Left ventricle myocardium inferior (tissue), 1 donor: ENCODE results near the gene WBP2NL. TPM values are rescaled to one million over a fixed set of nuclear protein-coding genes. Genes with fewer than 3 reads are reported as not detected.

Experiments used
- DNase-seq: peaks from one replicate; pipeline ENCODE4 v3.0.0-alpha.2; 2020
- H3K27ac ChIP-seq: fragments of 200-600 bp; replicated peaks from 2 replicates; pipeline ENCODE4 v1.8.0; 2021
- H3K27me3 ChIP-seq: fragments of 200-600 bp; 2 replicates; pipeline ENCODE4 v1.8.0; 2021; ENCODE audit warnings: low read depth
- H3K36me3 ChIP-seq: fragments of 200-600 bp; 2 replicates; pipeline ENCODE4 v1.8.0; 2021
- H3K4me1 ChIP-seq: fragments of 200-600 bp; 2 replicates; pipeline ENCODE4 v1.8.0; 2021
- H3K4me3 ChIP-seq: fragments of 200-600 bp; 2 replicates; pipeline ENCODE4 v1.8.0; 2021; ENCODE audit warnings: mild to moderate bottlenecking, moderate library complexity
- H3K9me3 ChIP-seq: fragments of 200-600 bp; replicated peaks from 2 replicates; pipeline ENCODE4 v1.8.0; 2021
- intact Hi-C: fragments of 100-400 bp; cut with micrococcal nuclease; formaldehyde crosslinking; loops from one replicate; pipeline ENCODE4 v1.11.0; 2022
- total RNA-seq: library from RNA; stranded (reverse); fragmentation: NEBNext Ultra II Directional; extraction: Animal tissue kit (Norgen Biotek cat#: 25700); gene quantifications from one replicate; pipeline ENCODE4 v1.2.1, GENCODE V29; 2021
- TF ChIP-seq, protein P1 (sequence below): fragments of 200-600 bp; IDR thresholded peaks from 2 replicates; pipeline ENCODE4 v1.8.0; 2021; ENCODE audit warnings: antibody characterized with exemption, mild to moderate bottlenecking, borderline replicate concordance
- donor health status: DM: no; HTN: yes; CAD: no; lungs with severe emphysema.

WBP2NL gene
- total RNA-seq, 1 donor from 2014 or later: 0.22 TPM

DNA sequence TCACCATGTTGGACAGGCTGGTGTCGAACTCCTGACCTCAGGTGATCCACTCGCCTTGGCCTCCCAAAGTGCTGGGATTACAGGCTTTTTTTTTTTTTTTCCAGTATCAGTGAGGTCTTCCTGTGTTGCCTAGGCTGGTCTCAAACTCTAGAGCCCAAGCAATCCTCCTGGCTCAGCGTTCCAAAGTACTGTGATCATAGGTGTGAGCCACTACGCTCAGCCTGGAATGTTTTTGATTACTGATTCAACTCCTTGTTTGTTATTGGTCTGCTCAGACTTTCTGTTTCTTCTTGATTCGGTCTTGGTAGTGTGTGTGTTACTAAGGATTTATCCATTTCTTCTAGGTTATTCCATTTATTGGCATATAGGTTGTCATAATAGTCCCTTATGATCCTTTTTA lies 40.7 kb downstream of the WBP2NL start:
- peaks cover 18% of the 10 kb centered on the region for H3K9me3 ChIP-seq
- no peak overlapping the region for H3K4me3 ChIP-seq
- no peak overlapping the region for H3K27ac ChIP-seq
- DNase-seq: no peak
- no peaks in the 10 kb centered on the region for H3K27me3 ChIP-seq
- TF ChIP-seq, protein P1, sequence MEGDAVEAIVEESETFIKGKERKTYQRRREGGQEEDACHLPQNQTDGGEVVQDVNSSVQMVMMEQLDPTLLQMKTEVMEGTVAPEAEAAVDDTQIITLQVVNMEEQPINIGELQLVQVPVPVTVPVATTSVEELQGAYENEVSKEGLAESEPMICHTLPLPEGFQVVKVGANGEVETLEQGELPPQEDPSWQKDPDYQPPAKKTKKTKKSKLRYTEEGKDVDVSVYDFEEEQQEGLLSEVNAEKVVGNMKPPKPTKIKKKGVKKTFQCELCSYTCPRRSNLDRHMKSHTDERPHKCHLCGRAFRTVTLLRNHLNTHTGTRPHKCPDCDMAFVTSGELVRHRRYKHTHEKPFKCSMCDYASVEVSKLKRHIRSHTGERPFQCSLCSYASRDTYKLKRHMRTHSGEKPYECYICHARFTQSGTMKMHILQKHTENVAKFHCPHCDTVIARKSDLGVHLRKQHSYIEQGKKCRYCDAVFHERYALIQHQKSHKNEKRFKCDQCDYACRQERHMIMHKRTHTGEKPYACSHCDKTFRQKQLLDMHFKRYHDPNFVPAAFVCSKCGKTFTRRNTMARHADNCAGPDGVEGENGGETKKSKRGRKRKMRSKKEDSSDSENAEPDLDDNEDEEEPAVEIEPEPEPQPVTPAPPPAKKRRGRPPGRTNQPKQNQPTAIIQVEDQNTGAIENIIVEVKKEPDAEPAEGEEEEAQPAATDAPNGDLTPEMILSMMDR: no peak
- no peaks in the 10 kb centered on the region for H3K4me1 ChIP-seq
- no peaks in the 10 kb centered on the region for H3K36me3 ChIP-seq
- intact Hi-C loops: no loop called here

DNA sequence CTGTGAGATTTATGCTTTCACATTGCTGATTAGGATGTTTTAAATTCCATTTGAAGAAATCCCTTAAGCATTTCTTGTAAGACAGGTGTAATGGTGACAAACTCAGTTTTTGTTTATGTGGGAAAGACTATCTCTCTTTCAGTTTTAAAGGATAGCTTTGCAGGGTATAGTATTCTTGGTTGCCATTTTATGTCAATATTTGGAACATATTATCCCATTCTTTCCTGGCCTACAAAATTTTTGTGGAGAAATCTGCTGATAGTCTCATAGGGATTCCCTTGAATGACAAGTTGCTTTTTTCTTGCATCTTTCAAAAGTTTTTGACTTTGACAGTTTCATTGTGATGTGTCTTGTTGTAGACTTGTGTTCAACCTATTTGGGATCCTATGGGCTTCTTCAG lies 43.2 kb downstream of the WBP2NL start:
- H3K36me3 ChIP-seq: no peaks in the 10 kb centered on the region
- DNase-seq: no peak
- H3K4me1 ChIP-seq: no peaks in the 10 kb centered on the region
- H3K9me3 ChIP-seq: peaks cover 18% of the 10 kb centered on the region
- no peak overlapping the region for H3K4me3 ChIP-seq
- intact Hi-C loops: no loop called here
- TF ChIP-seq, protein P1: no peak
- no peak overlapping the region for H3K27ac ChIP-seq
- no peaks in the 10 kb centered on the region for H3K27me3 ChIP-seq

DNA sequence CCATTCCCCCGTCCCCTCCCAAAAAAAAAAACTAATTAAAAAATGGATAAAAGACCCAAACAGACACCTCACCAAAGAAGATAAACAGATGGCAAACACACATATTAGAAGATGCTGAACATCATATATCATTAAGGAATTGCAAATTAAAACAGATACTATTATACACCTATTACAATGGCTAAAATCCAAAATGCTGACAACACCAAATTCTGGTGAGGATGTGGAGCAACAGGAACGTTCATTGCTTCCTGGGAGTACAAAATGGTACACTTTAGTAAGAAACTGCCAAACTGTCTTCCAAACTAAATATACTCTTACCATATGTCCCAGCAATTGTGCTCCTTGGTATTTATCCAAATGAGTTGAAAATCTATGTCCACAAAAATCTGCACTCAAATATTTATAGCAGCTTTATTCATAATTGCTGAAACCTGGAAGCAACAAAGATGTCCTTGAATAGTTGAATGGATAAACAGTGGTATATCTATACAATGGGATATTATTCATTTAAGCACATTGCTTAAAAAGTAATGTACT lies 52.1 kb downstream of the WBP2NL start:
- TF ChIP-seq, protein P1: no peak
- intact Hi-C loops: no loop called here
- no peaks in the 10 kb centered on the region for H3K36me3 ChIP-seq
- H3K27me3 ChIP-seq: no peaks in the 10 kb centered on the region
- no peak for DNase-seq
- H3K4me3 ChIP-seq: no peak overlapping the region
- no peaks in the 10 kb centered on the region for H3K9me3 ChIP-seq
- no peaks in the 10 kb centered on the region for H3K4me1 ChIP-seq
- H3K27ac ChIP-seq: no peak overlapping the region

DNA sequence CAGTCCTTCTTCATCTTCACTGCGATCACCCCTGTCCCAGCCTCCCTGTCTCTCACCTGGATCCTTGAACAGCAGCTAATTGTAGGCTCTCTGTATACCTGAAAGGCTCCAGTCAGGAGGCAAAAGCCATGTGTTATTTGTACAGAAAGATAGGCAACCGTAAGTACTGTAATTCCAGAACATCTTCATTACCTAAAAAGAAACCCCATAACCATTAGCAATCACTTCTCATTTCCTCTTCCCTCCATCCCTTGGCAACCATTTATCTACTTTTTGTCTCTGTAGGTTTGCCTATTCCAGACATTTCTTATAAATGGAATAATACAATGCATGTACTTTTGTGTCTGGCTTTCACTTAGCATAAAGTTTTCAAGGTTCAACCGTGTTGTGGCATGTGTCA lies 54.2 kb downstream of the WBP2NL start:
- Histone ChIP-seq H3K4me1 (no peaks in the 10 kb centered on the region), H3K27me3 (no peaks in the 10 kb centered on the region), H3K9me3 (peaks cover 16% of the 10 kb centered on the region), H3K4me3 (no peak overlapping the region), H3K36me3 (peaks cover 8% of the 10 kb centered on the region), H3K27ac (no peak overlapping the region)
- intact Hi-C loops: no loop called here
- DNase-seq: no peak
- TF ChIP-seq, protein P1: no peak

DNA sequence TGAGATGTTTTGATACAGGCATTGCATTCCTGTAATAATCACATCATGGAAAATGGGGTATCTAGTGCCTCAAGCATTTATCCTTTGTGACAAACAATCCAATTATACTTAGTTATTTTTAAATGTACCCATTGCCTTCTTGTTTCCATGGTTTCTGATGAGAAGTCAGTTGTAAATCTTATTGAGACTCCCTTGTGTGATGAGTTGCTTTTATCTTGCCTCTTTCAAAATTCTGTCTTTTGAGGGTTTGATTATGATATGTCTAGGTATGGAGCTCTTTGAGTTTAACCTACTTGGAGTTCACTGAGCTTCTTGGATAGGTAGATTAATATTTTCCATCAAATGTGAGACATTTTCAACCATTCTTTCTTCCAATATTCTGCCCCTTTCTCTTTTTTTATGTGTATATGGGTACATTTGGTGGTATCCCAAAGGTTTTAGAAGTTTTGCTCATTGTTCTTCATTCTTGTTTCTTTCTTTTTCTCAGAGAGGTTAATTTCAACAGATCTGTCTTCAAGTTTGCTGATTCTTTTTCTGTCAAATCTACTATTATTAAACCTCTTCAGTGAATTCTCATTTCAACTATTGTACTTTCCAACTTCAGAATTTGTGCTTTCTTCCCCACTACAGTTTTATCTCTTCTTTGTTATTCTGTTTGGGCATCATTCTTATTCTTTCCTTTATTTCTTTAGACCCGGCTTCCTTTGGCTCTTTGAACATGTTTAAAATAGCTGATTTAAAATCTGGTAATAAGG lies 58.3 kb downstream of the WBP2NL start:
- Histone ChIP-seq H3K27me3 (no peaks in the 10 kb centered on the region), H3K27ac (no peak overlapping the region), H3K4me3 (no peak overlapping the region), H3K9me3 (peaks cover 16% of the 10 kb centered on the region), H3K4me1 (no peaks in the 10 kb centered on the region), H3K36me3 (peaks cover 47% of the 10 kb centered on the region)
- TF ChIP-seq, protein P1: no peak
- intact Hi-C loops: no loop called here
- no peak for DNase-seq
